Neural cell (in vitro differentiated cells): ENCODE measurements around the gene MINDY3. TPM values are rescaled to one million over a fixed set of nuclear protein-coding genes. Genes with fewer than 3 reads are reported as not detected.

ENCODE experiments used
- H2AFZ ChIP-seq: fragments of 200-600, 300-800 bp; sonication (generic), shearing (Covaris generic); 2 replicates; pipeline ENCODE4 v1.6.0; 2014; ENCODE audit warnings: low read depth, mild to moderate bottlenecking, antibody characterized with exemption, low read length, moderate library complexity
- H3F3A ChIP-seq: fragments of 200-600 bp; shearing (Covaris generic); 2 replicates; pipeline ENCODE4 v1.6.1; 2016; ENCODE audit warnings: mild to moderate bottlenecking, moderate library complexity, mixed read lengths, antibody characterized with exemption, low read length; ENCODE audit not compliant: insufficient read depth, poor library complexity, severe bottlenecking
- H3K27ac ChIP-seq: fragments of 200-600, 300-800 bp; sonication (generic), shearing (Covaris generic); 2 replicates; pipeline ENCODE4 v1.5.1; 2014; ENCODE audit warnings: mild to moderate bottlenecking, low read length, moderate library complexity
- H3K27me3 ChIP-seq: fragments of 300-800, 200-600 bp; sonication (generic), shearing (Covaris generic); 2 replicates; pipeline ENCODE4 v1.6.0; 2014; ENCODE audit warnings: mild to moderate bottlenecking, low read depth, low read length, moderate library complexity; ENCODE audit not compliant: insufficient read depth
- H3K36me3 ChIP-seq: fragments of 300-800, 200-600 bp; sonication (generic), shearing (Covaris generic); 2 replicates; pipeline ENCODE4 v1.5.1; 2014; ENCODE audit warnings: mild to moderate bottlenecking, antibody characterized with exemption, low read length, moderate library complexity; ENCODE audit not compliant: insufficient read depth
- H3K4me2 ChIP-seq: fragments of 300-800, 200-600 bp; sonication (generic), shearing (Covaris generic); 2 replicates; pipeline ENCODE4 v1.6.0; 2014; ENCODE audit warnings: mild to moderate bottlenecking, low read length
- H3K4me3 ChIP-seq: fragments of 300-800, 200-600 bp; sonication (generic), shearing (Covaris generic); 2 replicates; pipeline ENCODE4 v1.5.1; 2014; ENCODE audit warnings: mild to moderate bottlenecking, low read length, moderate library complexity
- H3K79me2 ChIP-seq: fragments of 200-600 bp; shearing (Covaris generic); replicated peaks from 2 replicates; pipeline ENCODE4 v1.6.0; 2014; ENCODE audit warnings: mild to moderate bottlenecking, low read length, moderate library complexity; ENCODE audit not compliant: insufficient read depth
- H3K9ac ChIP-seq: fragments of 300-800, 200-600 bp; sonication (generic), shearing (Covaris generic); 2 replicates; pipeline ENCODE4 v1.6.1; 2016; ENCODE audit warnings: mild to moderate bottlenecking, low read length, mixed read lengths
- H3K9me2 ChIP-seq: fragments of 200-600 bp; shearing (Covaris generic); 2 replicates; pipeline ENCODE4 v1.6.1; 2016; ENCODE audit warnings: mild to moderate bottlenecking, low read length, mixed read lengths; ENCODE audit not compliant: insufficient read depth
- H3K9me3 ChIP-seq: fragments of 200-600, 300-800 bp; sonication (generic), shearing (Covaris generic); 2 replicates; pipeline ENCODE4 v1.6.1; 2016; ENCODE audit warnings: mild to moderate bottlenecking, mixed run types, low read length, moderate library complexity, mixed read lengths
- H4K20me1 ChIP-seq: fragments of 200-600 bp; shearing (Covaris generic); 2 replicates; pipeline ENCODE4 v1.6.1; 2016; ENCODE audit warnings: mild to moderate bottlenecking, mixed run types; ENCODE audit not compliant: insufficient read depth
- EP300 ChIP-seq: fragments of 450-650 bp; conservative IDR thresholded peaks from 2 replicates; pipeline ENCODE4 v1.6.1; 2014; ENCODE audit warnings: antibody characterized with exemption, mild to moderate bottlenecking, moderate library complexity; ENCODE audit not compliant: poor library complexity, severe bottlenecking
- EZH2 ChIP-seq: fragments of 200-600, 300-800 bp; shearing (Covaris generic), sonication (generic); IDR thresholded peaks from 2 replicates; pipeline ENCODE4 v1.6.1; 2014; ENCODE audit warnings: antibody characterized with exemption, low read length, borderline replicate concordance, mild to moderate bottlenecking; ENCODE audit not compliant: insufficient read depth, poor library complexity, severe bottlenecking
- MXI1 ChIP-seq: fragments of 450-650 bp; conservative IDR thresholded peaks from 2 replicates; pipeline ENCODE4 v1.6.1; 2014; ENCODE audit warnings: antibody characterized with exemption, mild to moderate bottlenecking; ENCODE audit not compliant: poor library complexity, severe bottlenecking
- POLR2AphosphoS5 ChIP-seq: IDR thresholded peaks from 2 replicates; pipeline ENCODE4 v1.6.1; 2012
- RAD21 ChIP-seq: fragments of 450-650 bp; conservative IDR thresholded peaks from 2 replicates; pipeline ENCODE4 v1.6.1; 2014; ENCODE audit warnings: antibody characterized with exemption, mild to moderate bottlenecking, moderate library complexity
- SMC3 ChIP-seq: fragments of 450-650 bp; conservative IDR thresholded peaks from 2 replicates; pipeline ENCODE4 v1.6.1; 2014; ENCODE audit warnings: antibody characterized with exemption, mild to moderate bottlenecking, moderate library complexity; ENCODE audit not compliant: poor library complexity
- TAF1 ChIP-seq: IDR thresholded peaks from 2 replicates; pipeline ENCODE4 v1.6.1; 2012; ENCODE audit warnings: low read depth
- polyA plus RNA-seq: library from polyadenylated mRNA; depleted of rRNA; stranded (reverse); fragments of >200 nt; gene quantifications from 2 replicates; pipeline ENCODE4 v1.2.3, GENCODE V29; 2014
- TF ChIP-seq, protein P1 (sequence below): IDR thresholded peaks from 2 replicates; pipeline ENCODE4 v1.6.1; 2012; ENCODE audit warnings: borderline replicate concordance
- TF ChIP-seq, protein P2 (sequence below): fragments of 450-650 bp; IDR thresholded peaks from 2 replicates; pipeline ENCODE4 v1.5.1; 2014; ENCODE audit warnings: antibody characterized with exemption, mild to moderate bottlenecking, moderate library complexity; ENCODE audit not compliant: poor library complexity, severe bottlenecking

The MINDY3 gene
- polyA plus RNA-seq, 1 donor from 2014 or later, result 56.5 TPM

DNA sequence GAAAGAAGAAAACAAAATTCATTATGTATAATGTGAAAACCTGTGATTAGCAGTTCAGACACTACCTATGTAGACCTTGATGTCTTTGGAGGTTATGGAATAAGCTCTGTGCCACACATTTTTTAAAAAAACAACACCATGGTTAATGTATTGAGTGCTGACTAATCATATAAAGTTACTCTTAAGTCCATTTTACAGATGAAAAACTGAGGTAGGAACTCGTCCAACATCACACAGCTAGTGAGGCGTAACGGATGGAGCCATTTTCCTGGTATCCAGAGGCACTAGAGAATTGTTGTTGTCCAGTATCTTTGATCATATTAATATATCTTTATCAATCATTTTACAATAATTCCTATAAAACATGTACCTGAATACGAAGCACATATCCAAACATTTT, 67.5 kb downstream of the MINDY3 start:
- H3K79me2 ChIP-seq, result no peaks in the 10 kb centered on the region
- no peaks in the 10 kb centered on the region for H3K36me3 ChIP-seq
- no peaks in the 10 kb centered on the region for H3K9me2 ChIP-seq
- no peak overlapping the region for H3K4me2 ChIP-seq
- H4K20me1 ChIP-seq, result no peaks in the 10 kb centered on the region
- H3F3A ChIP-seq, result no peaks in the 10 kb centered on the region
- H3K9ac ChIP-seq, result no peak overlapping the region
- no peaks in the 10 kb centered on the region for H3K9me3 ChIP-seq
- H2AFZ ChIP-seq, result no peak overlapping the region
- no peak overlapping the region for H3K4me3 ChIP-seq
- TF ChIP-seq POLR2AphosphoS5 (no peak), TAF1 (no peak), RAD21 (no peak), SMC3 (no peak), EP300 (no peak), EZH2 (no peak), MXI1 (no peak)
- TF ChIP-seq, protein P1, sequence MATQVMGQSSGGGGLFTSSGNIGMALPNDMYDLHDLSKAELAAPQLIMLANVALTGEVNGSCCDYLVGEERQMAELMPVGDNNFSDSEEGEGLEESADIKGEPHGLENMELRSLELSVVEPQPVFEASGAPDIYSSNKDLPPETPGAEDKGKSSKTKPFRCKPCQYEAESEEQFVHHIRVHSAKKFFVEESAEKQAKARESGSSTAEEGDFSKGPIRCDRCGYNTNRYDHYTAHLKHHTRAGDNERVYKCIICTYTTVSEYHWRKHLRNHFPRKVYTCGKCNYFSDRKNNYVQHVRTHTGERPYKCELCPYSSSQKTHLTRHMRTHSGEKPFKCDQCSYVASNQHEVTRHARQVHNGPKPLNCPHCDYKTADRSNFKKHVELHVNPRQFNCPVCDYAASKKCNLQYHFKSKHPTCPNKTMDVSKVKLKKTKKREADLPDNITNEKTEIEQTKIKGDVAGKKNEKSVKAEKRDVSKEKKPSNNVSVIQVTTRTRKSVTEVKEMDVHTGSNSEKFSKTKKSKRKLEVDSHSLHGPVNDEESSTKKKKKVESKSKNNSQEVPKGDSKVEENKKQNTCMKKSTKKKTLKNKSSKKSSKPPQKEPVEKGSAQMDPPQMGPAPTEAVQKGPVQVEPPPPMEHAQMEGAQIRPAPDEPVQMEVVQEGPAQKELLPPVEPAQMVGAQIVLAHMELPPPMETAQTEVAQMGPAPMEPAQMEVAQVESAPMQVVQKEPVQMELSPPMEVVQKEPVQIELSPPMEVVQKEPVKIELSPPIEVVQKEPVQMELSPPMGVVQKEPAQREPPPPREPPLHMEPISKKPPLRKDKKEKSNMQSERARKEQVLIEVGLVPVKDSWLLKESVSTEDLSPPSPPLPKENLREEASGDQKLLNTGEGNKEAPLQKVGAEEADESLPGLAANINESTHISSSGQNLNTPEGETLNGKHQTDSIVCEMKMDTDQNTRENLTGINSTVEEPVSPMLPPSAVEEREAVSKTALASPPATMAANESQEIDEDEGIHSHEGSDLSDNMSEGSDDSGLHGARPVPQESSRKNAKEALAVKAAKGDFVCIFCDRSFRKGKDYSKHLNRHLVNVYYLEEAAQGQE, result no peak
- TF ChIP-seq, protein P2, sequence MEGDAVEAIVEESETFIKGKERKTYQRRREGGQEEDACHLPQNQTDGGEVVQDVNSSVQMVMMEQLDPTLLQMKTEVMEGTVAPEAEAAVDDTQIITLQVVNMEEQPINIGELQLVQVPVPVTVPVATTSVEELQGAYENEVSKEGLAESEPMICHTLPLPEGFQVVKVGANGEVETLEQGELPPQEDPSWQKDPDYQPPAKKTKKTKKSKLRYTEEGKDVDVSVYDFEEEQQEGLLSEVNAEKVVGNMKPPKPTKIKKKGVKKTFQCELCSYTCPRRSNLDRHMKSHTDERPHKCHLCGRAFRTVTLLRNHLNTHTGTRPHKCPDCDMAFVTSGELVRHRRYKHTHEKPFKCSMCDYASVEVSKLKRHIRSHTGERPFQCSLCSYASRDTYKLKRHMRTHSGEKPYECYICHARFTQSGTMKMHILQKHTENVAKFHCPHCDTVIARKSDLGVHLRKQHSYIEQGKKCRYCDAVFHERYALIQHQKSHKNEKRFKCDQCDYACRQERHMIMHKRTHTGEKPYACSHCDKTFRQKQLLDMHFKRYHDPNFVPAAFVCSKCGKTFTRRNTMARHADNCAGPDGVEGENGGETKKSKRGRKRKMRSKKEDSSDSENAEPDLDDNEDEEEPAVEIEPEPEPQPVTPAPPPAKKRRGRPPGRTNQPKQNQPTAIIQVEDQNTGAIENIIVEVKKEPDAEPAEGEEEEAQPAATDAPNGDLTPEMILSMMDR, result no peak
- no peak overlapping the region for H3K27ac ChIP-seq
- H3K27me3 ChIP-seq, result no peaks in the 10 kb centered on the region

DNA sequence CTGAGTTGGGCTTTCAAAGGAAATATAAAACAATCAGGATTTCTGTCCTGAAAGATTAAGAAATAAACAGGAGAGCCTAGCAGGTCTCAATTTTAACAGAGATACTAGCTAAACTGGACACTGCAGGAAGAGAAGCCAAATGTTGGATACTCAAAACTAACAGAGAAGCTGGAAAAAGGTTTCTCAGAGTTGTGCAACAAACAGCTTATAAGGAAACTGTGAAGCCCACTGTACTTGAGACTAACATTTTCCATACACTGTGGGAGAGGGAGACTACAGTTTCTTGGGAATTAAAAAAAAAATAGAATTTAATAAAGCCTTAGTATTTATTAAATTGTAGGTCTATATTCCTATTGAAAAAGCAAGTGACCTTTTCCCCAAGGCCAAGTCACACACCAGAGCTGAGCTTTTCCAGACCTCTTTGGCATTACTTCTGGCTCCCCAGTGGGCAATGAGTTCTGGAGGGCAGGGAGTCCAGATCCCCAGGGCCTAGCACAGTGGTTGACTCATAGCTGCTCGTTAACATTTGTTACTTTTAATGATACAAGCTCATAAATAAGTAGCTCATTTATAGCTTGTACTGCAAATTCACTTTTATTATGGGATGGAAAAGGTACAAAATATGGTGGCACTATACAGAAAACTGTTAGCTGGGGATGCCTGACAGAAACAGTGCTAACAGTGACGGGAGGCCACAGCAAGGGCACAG, 68.3 kb downstream of the MINDY3 start:
- H3K9me2 ChIP-seq, result no peaks in the 10 kb centered on the region
- H3K27me3 ChIP-seq, result no peaks in the 10 kb centered on the region
- no peak overlapping the region for H2AFZ ChIP-seq
- H3K4me3 ChIP-seq, result no peak overlapping the region
- H3K36me3 ChIP-seq, result no peaks in the 10 kb centered on the region
- TF ChIP-seq RAD21 (no peak), SMC3 (no peak), POLR2AphosphoS5 (no peak), EZH2 (no peak), TAF1 (no peak), MXI1 (no peak), EP300 (no peak)
- TF ChIP-seq, protein P1, result no peak
- TF ChIP-seq, protein P2, result no peak
- H3F3A ChIP-seq, result no peaks in the 10 kb centered on the region
- no peak overlapping the region for H3K4me2 ChIP-seq
- H3K9ac ChIP-seq, result no peak overlapping the region
- no peak overlapping the region for H3K27ac ChIP-seq
- no peaks in the 10 kb centered on the region for H3K79me2 ChIP-seq
- H3K9me3 ChIP-seq, result no peaks in the 10 kb centered on the region
- H4K20me1 ChIP-seq, result no peaks in the 10 kb centered on the region
